Embryonic facial prominence (tissue), 1 donor: ENCODE data around the gene CFB.
"Not testable (repeated sequence)": the region's sequence is repeated elsewhere in the genome, so short reads cannot be mapped to it uniquely, and the experiment has no call there.

Experiments
- DNase-seq: peaks from one replicate; pipeline ENCODE4 v3.0.0-alpha.2; 2016; ENCODE audit errors: extremely low spot score

CFB gene

DNA sequence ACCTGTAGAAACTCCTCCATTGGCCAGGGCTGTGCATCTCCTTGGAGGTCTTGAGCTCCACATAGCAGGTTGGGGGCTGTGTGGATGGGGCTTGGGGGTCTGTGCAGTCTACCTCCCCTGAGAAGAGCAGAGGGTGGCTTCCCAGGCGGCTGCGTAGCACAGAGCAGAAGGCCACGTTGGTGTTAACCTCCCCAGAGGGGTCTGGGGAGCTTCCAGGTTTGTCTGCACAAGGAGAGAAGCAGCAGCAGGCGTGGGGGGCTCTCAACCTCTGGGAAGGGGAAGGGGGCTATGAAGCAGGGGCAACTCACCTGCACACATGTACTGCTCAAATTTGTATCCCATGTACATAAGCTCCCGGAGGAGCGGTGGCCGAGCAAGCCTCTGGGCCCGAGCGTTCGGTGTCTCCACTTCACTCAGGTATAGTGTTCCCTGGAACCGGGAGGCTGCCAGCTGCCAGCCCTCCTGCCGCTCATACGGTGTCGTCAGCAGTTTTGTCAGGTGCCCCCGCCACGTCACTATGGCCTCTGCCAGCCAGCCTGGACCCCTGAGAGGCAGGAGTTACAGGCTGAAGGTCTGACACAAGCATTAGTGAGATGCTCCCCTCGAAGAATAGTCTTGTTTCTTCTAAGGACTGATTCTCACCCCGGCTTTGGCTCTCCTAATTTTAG, 24.8 kb downstream of the CFB start:
- no peak for DNase-seq

DNA sequence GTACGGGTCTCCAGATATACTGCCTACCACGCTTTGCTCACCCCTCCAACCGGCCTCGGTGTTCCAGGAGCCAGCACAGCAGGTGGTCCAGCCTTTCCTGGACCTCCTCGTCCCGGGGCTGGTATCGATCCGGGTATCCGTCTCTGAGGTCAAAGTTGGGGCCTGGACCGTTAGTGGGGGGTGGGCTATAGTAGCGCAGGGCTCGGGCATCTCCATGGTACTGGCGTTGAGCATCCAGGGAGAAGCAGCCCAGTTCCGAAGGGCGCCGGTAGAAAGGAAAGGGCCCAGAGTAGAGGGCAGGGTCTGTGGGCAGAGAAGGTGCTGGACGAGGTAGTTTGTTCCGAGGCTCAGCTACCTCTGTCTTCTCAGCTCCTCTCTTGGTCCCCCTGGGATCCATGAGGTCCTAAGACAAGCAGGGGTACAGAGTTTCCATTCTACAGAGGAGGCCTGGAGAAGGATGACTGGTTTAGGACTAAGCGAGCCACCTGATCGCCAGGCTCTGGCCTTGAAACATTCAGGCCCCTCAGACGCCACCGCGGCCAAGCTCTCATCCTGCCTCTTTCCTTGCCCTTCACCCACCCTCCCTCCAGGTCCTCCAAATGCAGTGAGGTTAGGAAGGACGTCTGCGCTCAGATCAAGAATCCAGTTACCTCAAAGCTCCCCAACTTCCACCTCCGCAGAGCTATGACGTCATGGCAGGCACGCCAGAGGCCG, 25.5 kb downstream of the CFB start:
- no peak for DNase-seq

DNA sequence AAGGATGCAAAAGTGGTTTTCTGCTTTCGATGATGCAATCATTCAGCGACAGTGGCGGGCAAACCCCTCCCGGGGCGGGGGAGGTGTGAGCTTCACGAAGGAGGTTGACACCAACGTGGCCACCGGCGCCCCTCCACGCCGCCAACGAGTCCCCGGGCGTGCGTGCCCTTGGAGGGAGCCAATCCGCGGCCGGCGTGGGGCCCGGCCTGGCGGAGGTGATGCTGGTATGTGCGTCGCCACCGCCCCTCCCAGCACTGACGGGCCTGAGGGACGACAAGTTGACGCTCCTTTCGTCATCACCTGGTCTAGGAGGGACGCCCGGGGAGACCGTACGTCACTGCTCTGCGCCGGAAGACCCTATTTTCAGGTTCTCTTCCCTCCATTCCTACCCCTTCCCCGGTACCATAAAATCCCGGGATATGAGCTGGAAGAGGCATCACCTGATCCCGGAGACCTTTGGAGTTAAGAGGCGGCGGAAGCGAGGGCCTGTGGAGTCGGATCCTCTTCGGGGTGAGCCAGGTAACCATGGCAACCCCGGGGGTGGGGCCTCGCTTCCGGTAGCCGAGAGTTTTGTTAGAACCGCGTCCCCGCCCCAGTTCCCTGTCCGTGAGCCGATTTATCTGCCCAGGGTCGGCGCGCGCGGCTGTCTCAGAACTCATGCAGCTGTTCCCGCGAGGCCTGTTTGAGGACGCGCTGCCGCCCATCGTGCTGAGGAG, 26.3 kb downstream of the CFB start, which contains the start of gene DXO:
Gene DXO, minus strand, starts transcription at position 146 of the 716 bp plus-strand sequence. CDS start 463 bp downstream, outside the sequence.
- peak; percentile 96 for DNase-seq

DNA sequence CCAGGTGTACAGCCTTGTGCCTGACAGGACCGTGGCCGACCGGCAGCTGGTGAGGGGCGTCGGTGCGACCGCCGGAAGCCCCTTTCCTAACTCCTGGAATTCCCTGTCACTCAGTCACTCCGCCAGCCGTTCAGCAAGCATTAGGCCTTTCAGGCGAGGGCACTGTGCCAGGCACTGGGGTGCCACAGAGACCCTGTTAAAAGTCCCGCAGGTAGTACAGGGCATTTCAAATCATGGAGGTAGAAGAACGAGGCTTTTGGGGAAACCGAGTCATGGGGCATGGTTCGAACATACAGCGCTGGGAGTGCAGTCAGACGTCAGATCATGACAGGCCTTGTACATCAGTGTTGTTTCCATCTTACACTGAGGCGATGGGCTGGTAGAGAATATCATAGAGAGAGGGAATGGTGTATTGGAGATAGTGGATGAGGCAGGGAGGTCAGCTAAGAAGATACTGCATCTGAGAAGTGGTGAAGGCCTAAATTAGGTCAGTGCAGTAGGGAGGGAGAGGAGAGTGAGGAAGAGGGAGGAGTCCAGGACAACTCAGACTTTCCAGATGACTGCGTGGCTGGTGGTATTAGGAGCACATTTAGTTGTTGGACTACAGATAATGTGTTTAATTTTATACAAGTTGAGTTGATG, 26.9 kb downstream of the CFB start:
- DNase-seq: no peak

DNA sequence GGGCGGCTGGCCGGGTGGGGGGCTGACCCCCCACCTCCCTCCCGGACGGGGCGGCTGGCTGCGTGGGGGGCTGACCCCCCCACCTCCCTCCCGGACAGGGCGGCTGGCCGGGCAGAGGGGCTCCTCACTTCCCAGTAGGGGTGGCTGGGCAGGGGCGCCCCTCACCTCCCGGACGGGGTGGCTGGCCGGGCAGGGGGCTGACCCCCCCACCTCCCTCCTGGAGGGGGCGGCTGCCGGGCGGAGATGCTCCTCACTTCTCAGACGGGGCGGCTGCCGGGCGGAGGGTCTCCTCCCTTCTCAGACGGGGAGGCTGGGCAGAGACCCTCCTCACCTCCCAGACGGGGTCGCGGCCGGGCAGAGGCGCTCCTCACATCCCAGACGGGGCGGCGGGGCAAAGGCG, 30.2 kb downstream of the CFB start:
- not testable (repeated sequence) for DNase-seq

DNA sequence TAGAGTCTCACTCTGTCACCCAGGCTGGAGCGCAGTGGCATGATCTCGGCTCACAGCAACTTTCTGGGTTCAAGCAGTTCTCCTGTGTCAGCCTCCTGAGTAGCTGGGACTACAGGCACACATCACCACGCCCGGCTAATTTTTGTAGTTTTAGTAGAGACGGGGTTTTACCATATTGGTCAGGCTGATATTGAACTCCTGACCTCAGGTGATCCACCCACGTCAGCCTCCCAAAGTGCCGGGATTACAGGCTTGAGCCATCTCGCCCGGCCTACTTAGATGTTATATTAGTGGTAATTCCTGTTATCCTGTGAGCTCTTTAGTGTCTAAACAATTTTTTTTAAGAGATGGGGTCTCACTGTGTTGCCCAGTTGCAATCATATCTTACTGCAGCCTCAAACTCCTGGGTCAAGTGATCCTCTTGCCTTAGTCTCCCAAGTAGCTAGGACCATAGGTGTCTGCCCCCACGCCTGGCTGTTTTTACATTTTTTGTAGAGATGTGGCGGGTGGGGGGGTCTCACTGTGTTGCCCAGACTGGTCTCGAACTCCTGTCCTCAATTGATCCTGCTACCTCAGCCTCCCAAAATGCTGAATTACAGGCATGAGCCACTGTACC, 32.0 kb downstream of the CFB start:
- DNase-seq: no peak

DNA sequence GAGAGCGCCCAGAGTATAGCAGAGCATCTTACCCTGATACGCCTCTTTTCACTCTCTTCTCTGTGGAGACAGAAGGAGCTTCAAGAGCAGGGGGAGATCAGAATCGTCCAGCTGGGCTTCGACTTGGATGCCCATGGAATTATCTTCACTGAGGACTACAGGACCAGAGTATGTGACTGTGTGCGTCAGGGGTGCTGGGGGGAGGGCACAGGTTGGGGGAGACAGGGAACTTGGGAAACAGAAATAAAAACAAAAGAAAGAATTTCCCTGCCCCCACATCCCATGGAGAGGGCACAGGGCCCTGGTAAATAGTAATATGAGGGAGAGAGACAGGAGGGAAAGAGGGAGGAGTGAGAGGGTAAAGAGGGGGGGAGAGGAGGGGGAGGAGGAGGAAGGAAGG, 32.9 kb downstream of the CFB start:
- no peak for DNase-seq

DNA sequence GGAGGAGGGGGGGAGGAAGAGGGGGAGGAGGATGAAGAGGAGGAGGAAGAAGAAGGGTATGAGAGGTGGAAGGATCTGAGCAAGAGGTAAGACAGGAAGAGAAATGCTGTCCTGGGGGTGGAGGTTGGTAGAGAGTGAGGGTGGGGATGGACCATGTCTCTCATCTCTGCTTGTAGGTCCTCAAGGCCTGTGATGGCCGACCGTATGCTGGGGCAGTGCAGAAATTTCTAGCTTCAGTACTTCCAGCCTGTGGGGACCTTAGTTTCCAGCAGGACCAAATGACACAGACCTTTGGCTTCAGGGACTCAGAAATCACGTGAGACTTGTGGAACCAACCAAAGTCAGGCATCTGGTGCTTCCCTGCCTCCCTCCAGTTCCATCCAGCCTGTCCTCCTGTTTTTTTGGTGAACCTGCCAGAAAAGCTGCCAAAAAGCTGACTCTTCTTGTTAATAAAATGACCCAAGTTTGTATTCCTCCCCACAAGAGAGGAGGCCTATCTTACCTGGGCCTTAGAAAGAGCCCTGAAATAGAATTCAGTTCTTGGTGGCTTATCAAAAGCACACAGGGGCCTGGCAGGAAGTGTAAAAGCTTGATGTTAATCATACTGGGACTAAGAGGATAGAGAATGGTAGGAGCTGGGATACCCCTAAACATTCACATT, 33.5 kb downstream of the CFB start:
- no peak for DNase-seq

DNA sequence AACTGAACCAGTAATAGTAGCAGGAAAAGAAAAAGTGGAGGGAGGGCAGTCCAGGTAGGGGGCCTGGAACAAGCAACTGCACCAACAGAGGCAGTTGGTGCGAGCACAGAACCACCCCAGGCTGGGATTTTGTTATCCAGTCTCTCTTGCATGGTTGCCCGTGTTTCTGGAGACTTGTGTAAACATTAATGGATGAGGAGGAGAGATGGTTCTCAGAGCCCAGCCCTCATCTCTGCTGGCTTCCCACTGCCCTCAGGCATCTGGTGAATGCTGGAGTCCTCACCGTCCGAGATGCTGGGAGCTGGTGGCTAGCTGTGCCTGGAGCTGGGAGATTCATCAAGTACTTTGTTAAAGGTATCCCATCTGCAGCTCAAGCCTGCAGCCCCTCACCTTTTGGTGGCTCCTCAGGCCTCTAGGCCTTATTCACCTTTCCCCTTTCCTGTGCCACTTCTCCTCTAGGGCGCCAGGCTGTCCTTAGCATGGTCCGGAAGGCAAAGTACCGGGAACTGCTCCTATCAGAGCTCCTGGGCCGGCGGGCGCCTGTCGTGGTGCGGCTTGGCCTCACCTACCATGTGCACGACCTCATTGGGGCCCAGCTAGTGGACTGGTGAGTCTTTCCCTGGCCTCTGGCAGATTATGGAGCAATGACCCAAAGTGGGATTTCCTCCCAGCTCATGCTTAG, 34.4 kb downstream of the CFB start:
- DNase-seq: not testable (repeated sequence)

DNA sequence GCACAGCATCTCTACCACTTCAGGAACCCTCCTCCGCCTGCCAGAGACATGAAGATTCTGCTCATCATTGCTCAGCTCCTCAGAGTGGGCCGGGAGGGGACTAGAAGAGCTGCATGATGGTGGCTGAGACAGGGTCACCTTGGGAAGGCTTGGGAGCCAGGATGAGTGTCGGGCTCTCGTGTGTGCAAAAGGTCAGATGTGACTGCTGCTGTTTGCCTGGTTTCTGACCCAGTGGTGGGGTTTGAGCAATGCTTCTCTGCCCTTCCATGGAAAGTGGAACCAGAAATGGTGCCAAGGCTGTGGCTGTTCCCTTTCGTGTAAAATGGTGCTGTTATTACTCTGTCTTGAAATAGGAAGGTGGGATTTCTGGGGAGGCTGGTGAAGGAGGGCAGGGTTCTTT, 35.1 kb downstream of the CFB start:
- not testable (repeated sequence) for DNase-seq

DNA sequence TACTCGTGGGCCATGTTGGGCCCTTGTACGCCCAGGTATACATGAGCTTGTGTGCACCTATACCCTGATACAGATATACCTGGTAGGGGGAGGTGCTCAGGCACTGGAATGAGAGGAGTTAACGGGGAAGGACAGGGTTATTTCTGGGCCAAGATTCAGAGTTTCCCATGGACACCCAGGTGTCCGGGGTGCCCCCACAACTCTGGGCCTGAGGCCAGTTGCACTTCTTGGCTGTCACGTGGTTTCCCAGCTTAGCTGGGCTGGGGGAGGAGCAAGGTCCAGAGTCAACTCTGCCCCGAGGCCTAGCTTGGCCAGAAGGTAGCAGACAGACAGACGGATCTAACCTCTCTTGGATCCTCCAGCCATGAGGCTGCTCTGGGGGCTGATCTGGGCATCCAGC, 35.8 kb downstream of the CFB start, which contains the start of gene C4A:
Gene C4A, plus strand, starts transcription at position 314 of the 400 bp plus-strand sequence. Its CDS starts 51 bp downstream, at position 365.
- not testable (repeated sequence) for DNase-seq

DNA sequence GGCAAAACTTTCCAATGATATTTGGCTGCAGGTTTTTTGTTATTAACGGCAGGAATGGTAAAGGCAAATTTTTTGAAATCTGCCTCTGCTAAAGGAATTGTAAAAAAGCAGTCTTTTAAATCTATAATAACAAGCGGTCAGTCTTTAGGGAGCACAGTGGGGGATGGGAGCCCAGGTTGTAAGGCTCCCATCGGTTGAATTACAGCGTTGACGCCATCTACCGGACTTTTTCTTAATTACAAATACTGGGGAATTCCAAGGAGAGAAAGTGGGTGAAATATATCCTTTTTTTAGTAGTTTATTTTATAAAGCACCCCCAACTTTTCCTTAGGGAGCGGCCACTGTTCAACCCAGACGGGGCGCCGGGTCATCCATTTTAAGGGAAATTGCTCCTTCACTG, 43.5 kb downstream of the CFB start:
- not testable (repeated sequence) for DNase-seq

DNA sequence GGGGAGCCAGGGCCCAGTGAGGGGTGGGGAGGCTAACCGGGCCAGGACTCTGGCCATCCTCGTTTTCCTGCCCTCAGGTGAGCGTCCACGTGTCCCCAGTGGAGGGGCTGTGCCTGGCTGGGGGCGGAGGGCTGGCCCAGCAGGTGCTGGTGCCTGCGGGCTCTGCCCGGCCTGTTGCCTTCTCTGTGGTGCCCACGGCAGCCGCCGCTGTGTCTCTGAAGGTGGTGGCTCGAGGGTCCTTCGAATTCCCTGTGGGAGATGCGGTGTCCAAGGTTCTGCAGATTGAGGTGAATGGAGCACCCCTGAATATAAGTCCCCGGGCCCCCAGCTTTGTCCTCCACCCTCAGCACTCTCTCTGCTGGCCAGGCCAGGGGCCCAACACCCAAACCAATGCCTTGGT, 48.5 kb downstream of the CFB start:
- DNase-seq: not testable (repeated sequence)

DNA sequence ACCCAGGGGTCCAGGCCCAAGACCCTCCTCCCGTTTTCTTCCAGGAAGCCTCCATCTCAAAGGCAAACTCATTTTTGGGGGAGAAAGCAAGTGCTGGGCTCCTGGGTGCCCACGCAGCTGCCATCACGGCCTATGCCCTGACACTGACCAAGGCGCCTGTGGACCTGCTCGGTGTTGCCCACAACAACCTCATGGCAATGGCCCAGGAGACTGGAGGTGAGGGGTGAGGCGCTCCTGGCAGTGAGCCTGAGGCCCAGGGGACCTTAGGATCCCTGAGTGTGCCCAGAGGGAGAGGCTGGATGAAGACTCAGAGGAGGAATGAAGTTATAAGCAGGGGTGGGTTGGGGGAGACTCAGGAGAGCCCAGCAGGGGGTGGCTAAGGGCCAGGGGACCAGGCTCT, 50.5 kb downstream of the CFB start:
- not testable (repeated sequence) for DNase-seq
